NT2/D1 (cell line): ENCODE data around the gene CTIF.

ENCODE experiments used
- SUZ12 ChIP-seq: IDR thresholded peaks from 2 replicates; pipeline ENCODE4 v1.6.1; 2011; ENCODE audit not compliant: insufficient read length, insufficient read depth; ENCODE audit errors: extremely low read depth
- YY1 ChIP-seq: IDR thresholded peaks from 2 replicates; pipeline ENCODE4 v1.6.1; 2011; ENCODE audit not compliant: insufficient read length, insufficient read depth
- ZNF274 ChIP-seq: IDR thresholded peaks from 2 replicates; pipeline ENCODE4 v1.6.1; 2011; ENCODE audit warnings: mild to moderate bottlenecking, low read depth, low read length

GRCh38 chr18:48694295-48694694 lies 155.5 kb downstream of the CTIF start:
- no peak for TF ChIP-seq SUZ12
- no peak for TF ChIP-seq ZNF274
- TF ChIP-seq YY1 = no peak
